Caco-2 (cell line): ENCODE data around the gene CEP250. TPM values are rescaled to one million over a fixed set of nuclear protein-coding genes. Genes with fewer than 3 reads are reported as not detected.

Experiments
- BruUV-seq: library from RNA; stranded (reverse); fragments of 400-500 nt; replicated peaks from 2 replicates; lab custom pipeline; 2021; lab: Mats Ljungman, UMichigan
- CTCF ChIA-PET: fragments of 300-600 bp; sonication (Branson Sonifier 250); formaldehyde crosslinking; loops from one replicate; lab custom pipeline; 2022; ENCODE audit warnings: antibody characterized with exemption; lab: Charles Lee
- POLR2A ChIA-PET: fragments of 300-600 bp; sonication (Branson Sonifier 250); formaldehyde crosslinking; loops from one replicate; lab custom pipeline; 2022; ENCODE audit warnings: antibody characterized with exemption; lab: Charles Lee
- DNase-seq, 2 experiments: peaks; one replicate each; pipeline versions ENCODE4 v3.0.0 to v3.0.0-alpha.2; 2020 to 2022
- H3K27me3 ChIP-seq: replicated peaks from 2 replicates; pipeline ENCODE4 v1.6.0; 2011; ENCODE audit warnings: low read length; ENCODE audit not compliant: control insufficient read depth, insufficient read depth
- H3K36me3 ChIP-seq: 2 replicates; pipeline ENCODE4 v1.5.1; 2011; ENCODE audit warnings: low read length; ENCODE audit not compliant: control insufficient read depth, insufficient read depth
- H3K4me1 ChIP-seq: fragments of 250-450 bp; sonication (Bioruptor Pico); 2 replicates; pipeline ENCODE4 v1.5.1; 2020; ENCODE audit warnings: mild to moderate bottlenecking
- H3K4me3 ChIP-seq: 2 replicates; pipeline ENCODE4 v1.5.1; 2011; ENCODE audit warnings: low read depth, mild to moderate bottlenecking, control low read depth, low read length
- H3K9me3 ChIP-seq: fragments of 250-450 bp; sonication (Bioruptor Pico); 2 replicates; pipeline ENCODE4 v1.5.1; 2020; ENCODE audit warnings: mild to moderate bottlenecking, moderate library complexity
- H3K27ac Mint-ChIP-seq: one replicate; pipeline ENCODE4 v1.8.0; 2022; ENCODE audit warnings: mixed read lengths; ENCODE audit not compliant: unreplicated experiment
- H3K27me3 Mint-ChIP-seq: one replicate; pipeline ENCODE4 v1.8.0; 2022; ENCODE audit warnings: mixed read lengths; ENCODE audit not compliant: insufficient read depth, unreplicated experiment
- H3K36me3 Mint-ChIP-seq: one replicate; pipeline ENCODE4 v1.8.0; 2022; ENCODE audit warnings: mild to moderate bottlenecking, mixed read lengths; ENCODE audit not compliant: insufficient read depth, unreplicated experiment
- H3K4me1 Mint-ChIP-seq: one replicate; pipeline ENCODE4 v1.8.0; 2022; ENCODE audit warnings: low read depth, mixed read lengths; ENCODE audit not compliant: unreplicated experiment
- H3K4me3 Mint-ChIP-seq: one replicate; pipeline ENCODE4 v1.8.0; 2022; ENCODE audit warnings: mild to moderate bottlenecking, moderate library complexity, mixed read lengths; ENCODE audit not compliant: unreplicated experiment
- H3K9me3 Mint-ChIP-seq: one replicate; pipeline ENCODE4 v1.8.0; 2022; ENCODE audit warnings: mixed read lengths; ENCODE audit not compliant: unreplicated experiment
- CTCF ChIP-seq, 2 experiments: fragments of 200-600 bp in 1 of 2; IDR thresholded peaks; 1 replicate in 1 of 2; 2 replicates in 1 of 2; pipeline versions ENCODE4 v1.5.1 to v1.8.0; 2011 to 2022; ENCODE audit warnings: antibody characterized with exemption in 1 of 2, control low read depth in 1 of 2, inconsistent platforms in 1 of 2, low read depth in 1 of 2, low read length in 1 of 2, mild to moderate bottlenecking in 1 of 2, moderate library complexity in 1 of 2; ENCODE audit not compliant: insufficient read depth in 1 of 2, severe bottlenecking in 1 of 2, unreplicated experiment in 1 of 2
- intact Hi-C: fragments of 100-400 bp; cut with micrococcal nuclease; formaldehyde crosslinking; loops from one replicate; pipeline ENCODE4 v1.10.0; 2022; ENCODE audit not compliant: unreplicated experiment
- total RNA-seq: library from RNA; stranded (reverse); gene quantifications from 2 replicates; pipeline ENCODE4 v1.2.3, GENCODE V29; 2022

CEP250 gene
- total RNA-seq, 1 experiment from 2014 or later: 137 TPM

GRCh38 chr20:35560105-35560511, 104.7 kb downstream of the CEP250 start:
- H3K27ac Mint-ChIP-seq: no peak overlapping the region
- H3K4me3 ChIP-seq: no peak overlapping the region
- no peaks in the 10 kb centered on the region for H3K9me3 Mint-ChIP-seq
- intact Hi-C loops: loop anchor here (2.0 to 10.0 kb wide), 3 partner anchors 42 to 139 kb away; partner anchors contain the start of genes CPNE1, NFS1, RBM12 and ROMO1
- no peaks in the 10 kb centered on the region for H3K4me1 ChIP-seq
- H3K9me3 ChIP-seq: no peaks in the 10 kb centered on the region
- ChIA-PET POLR2A (no interaction called here), CTCF (interaction anchor here (1.1 to 1.2 kb wide), 2 partner anchors 20 to 324 kb away, joined by 3 read pairs; no protein-coding TSS in a partner anchor)
- H3K36me3 Mint-ChIP-seq: peaks cover 20% of the 10 kb centered on the region
- peaks cover 4% of the 10 kb centered on the region for H3K4me1 Mint-ChIP-seq
- DNase-seq: peak in 1 of 2 experiments; percentile 39
- no peaks in the 10 kb centered on the region for H3K27me3 ChIP-seq
- no peaks in the 10 kb centered on the region for H3K27me3 Mint-ChIP-seq
- BruUV-seq: no TSS peak
- no peak overlapping the region for H3K4me3 Mint-ChIP-seq
- H3K36me3 ChIP-seq: peaks cover 6% of the 10 kb centered on the region; the same call in 1 of the 2 replicates
- no peak for TF ChIP-seq CTCF (IDR thresholded peaks at IDR 0.05; ENCODE audit: insufficient read depth in 1 of 2, low read depth in 1 of 2, low read length in 1 of 2, severe bottlenecking in 1 of 2, unreplicated experiment in 1 of 2)

- no peak overlapping the region for H3K4me3 Mint-ChIP-seq
- no peak overlapping the region for H3K27ac Mint-ChIP-seq
- POLR2A ChIA-PET: no interaction called here
- Histone ChIP-seq H3K4me3 (no peak overlapping the region), H3K9me3 (no peaks in the 10 kb centered on the region), H3K4me1 (no peaks in the 10 kb centered on the region), H3K36me3 (peaks cover 6% of the 10 kb centered on the region; the same call in 1 of the 2 replicates), H3K27me3 (no peaks in the 10 kb centered on the region)
- peaks cover 18% of the 10 kb centered on the region for H3K36me3 Mint-ChIP-seq
- BruUV-seq: no TSS peak
- peaks cover 4% of the 10 kb centered on the region for H3K4me1 Mint-ChIP-seq
- no peaks in the 10 kb centered on the region for H3K9me3 Mint-ChIP-seq
- DNase-seq: no peak
- no peak for TF ChIP-seq CTCF (IDR thresholded peaks at IDR 0.05; ENCODE audit: insufficient read depth in 1 of 2, low read depth in 1 of 2, low read length in 1 of 2, severe bottlenecking in 1 of 2, unreplicated experiment in 1 of 2)
- CTCF ChIA-PET: interaction anchor here (0.9 to 1.2 kb wide), 3 partner anchors 21 to 324 kb away, joined by 3 to 4 read pairs (median 3); no protein-coding TSS in a partner anchor
- H3K27me3 Mint-ChIP-seq: no peaks in the 10 kb centered on the region
- intact Hi-C loops: loop anchor here (2.0 to 10.0 kb wide), 3 partner anchors 42 to 138 kb away; partner anchors contain the start of genes CPNE1, NFS1, RBM12 and ROMO1
Measured at GRCh38 chr20:35560541-35560940, 105.1 kb downstream of the CEP250 start.

- Histone ChIP-seq H3K9me3 (no peaks in the 10 kb centered on the region), H3K36me3 (peaks cover 6% of the 10 kb centered on the region; the same call in 1 of the 2 replicates), H3K27me3 (no peaks in the 10 kb centered on the region), H3K4me3 (no peak overlapping the region), H3K4me1 (no peaks in the 10 kb centered on the region)
- intact Hi-C loops: loop anchor here (1.0 to 10.0 kb wide), 5 partner anchors 41 to 323 kb away; partner anchors contain the start of genes CPNE1, NFS1, RBM12 and ROMO1
- ChIA-PET POLR2A (no interaction called here), CTCF (interaction anchor here (0.9 to 1.2 kb wide), 3 partner anchors 21 to 323 kb away, joined by 3 to 4 read pairs (median 3); no protein-coding TSS in a partner anchor)
- peaks cover 18% of the 10 kb centered on the region for H3K36me3 Mint-ChIP-seq
- BruUV-seq: no TSS peak
- no peaks in the 10 kb centered on the region for H3K9me3 Mint-ChIP-seq
- H3K4me1 Mint-ChIP-seq: peaks cover 4% of the 10 kb centered on the region
- peak; percentile 75 to 79 for DNase-seq
- TF ChIP-seq CTCF (IDR thresholded peaks at IDR 0.05; ENCODE audit: insufficient read depth in 1 of 2, low read depth in 1 of 2, low read length in 1 of 2, severe bottlenecking in 1 of 2, unreplicated experiment in 1 of 2): peak; percentile 51 to 86
- no peak overlapping the region for H3K4me3 Mint-ChIP-seq
- H3K27ac Mint-ChIP-seq: no peak overlapping the region
- no peaks in the 10 kb centered on the region for H3K27me3 Mint-ChIP-seq
Measured at GRCh38 chr20:35561268-35561667, 105.9 kb downstream of the CEP250 start.
